ENCODE data around the gene UBTD2. TPM values are rescaled to one million over a fixed set of nuclear protein-coding genes. Genes with fewer than 3 reads are reported as not detected.

UBTD2 gene
- total RNA-seq, 1 experiment from 2014 or later, result 18.3 TPM

DNA sequence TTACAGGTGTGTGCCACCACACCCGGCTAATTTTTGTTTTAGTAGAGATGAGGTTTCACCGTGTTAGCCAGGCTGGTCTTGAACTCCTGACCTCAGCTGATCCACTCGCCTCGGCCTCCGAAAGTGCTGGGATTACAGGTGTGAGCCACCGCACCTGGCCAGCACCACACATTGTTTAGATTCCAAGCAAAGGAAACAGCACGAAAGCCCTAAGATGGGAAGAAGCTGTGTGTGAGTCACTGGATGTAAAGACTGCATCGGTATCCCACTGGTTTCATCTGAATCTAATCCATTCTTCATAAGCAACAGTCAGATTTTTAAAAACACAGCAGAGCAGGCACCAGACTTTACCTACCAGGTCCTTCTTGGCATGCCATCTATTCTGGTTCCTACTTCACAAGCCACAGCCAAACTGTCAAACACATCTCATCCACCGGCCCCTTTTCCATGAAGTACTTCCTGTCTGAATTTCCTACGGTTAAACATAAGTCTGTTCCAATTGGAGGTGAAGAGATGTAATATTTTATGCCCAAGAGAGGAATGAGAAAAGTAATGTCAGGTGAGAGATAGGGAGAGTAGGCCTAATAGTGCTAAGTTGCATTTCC is 17.4 kb downstream of the UBTD2 start:
- no TSS peak for BruUV-seq (replicated peaks)
- no peak for DNase-seq (ENCODE audit: low spot score)
- Histone ChIP-seq H3K4me1 (ENCODE audit: insufficient read depth, low read length, poor library complexity, severe bottlenecking) (peaks cover 4% of the 10 kb centered on the region), H3K9me3 (ENCODE audit: low read depth, low read length, poor library complexity, severe bottlenecking) (no peaks in the 10 kb centered on the region), H3K4me3 (ENCODE audit: low read depth, low read length, poor library complexity, severe bottlenecking) (no peak overlapping the region), H3K27me3 (replicated peaks; ENCODE audit: insufficient read depth, low read depth, low read length, poor library complexity) (no peaks in the 10 kb centered on the region), H3K36me3 (ENCODE audit: insufficient read depth, low read length, poor library complexity, severe bottlenecking) (no peaks in the 10 kb centered on the region), H3K27ac (ENCODE audit: low read depth, low read length, poor library complexity, severe bottlenecking) (no peak overlapping the region)
- CTCF ChIA-PET, result no interaction called here
- POLR2A ChIA-PET (ENCODE audit: low non-redundant PET), result no interaction called here
- TF ChIP-seq CTCF (conservative IDR thresholded peaks at IDR 0.05; ENCODE audit: low read depth, low read length) (no peak), EZH2 (IDR thresholded peaks at IDR 0.05; ENCODE audit: borderline replicate concordance, low read depth, low read length, poor library complexity, severe bottlenecking) (no peak)
- intact Hi-C loops (cut with micrococcal nuclease; ENCODE audit: unreplicated experiment), result no loop called here

- ChIA-PET CTCF (no interaction called here), POLR2A (ENCODE audit: low non-redundant PET) (no interaction called here)
- Histone ChIP-seq H3K4me1 (ENCODE audit: insufficient read depth, low read length, poor library complexity, severe bottlenecking) (peaks cover 4% of the 10 kb centered on the region), H3K4me3 (ENCODE audit: low read depth, low read length, poor library complexity, severe bottlenecking) (no peak overlapping the region), H3K27me3 (replicated peaks; ENCODE audit: insufficient read depth, low read depth, low read length, poor library complexity) (no peaks in the 10 kb centered on the region), H3K36me3 (ENCODE audit: insufficient read depth, low read length, poor library complexity, severe bottlenecking) (no peaks in the 10 kb centered on the region), H3K9me3 (ENCODE audit: low read depth, low read length, poor library complexity, severe bottlenecking) (no peaks in the 10 kb centered on the region), H3K27ac (ENCODE audit: low read depth, low read length, poor library complexity, severe bottlenecking) (no peak overlapping the region)
- no peak for TF ChIP-seq CTCF (conservative IDR thresholded peaks at IDR 0.05; ENCODE audit: low read depth, low read length)
- TF ChIP-seq EZH2 (IDR thresholded peaks at IDR 0.05; ENCODE audit: borderline replicate concordance, low read depth, low read length, poor library complexity, severe bottlenecking), result no peak
- BruUV-seq (replicated peaks), result no TSS peak
- no peak for DNase-seq (ENCODE audit: low spot score)
- intact Hi-C loops (cut with micrococcal nuclease; ENCODE audit: unreplicated experiment), result no loop called here
Observed at GRCh38 chr5:172264815-172265395, 18.7 kb downstream of the UBTD2 start.

- no TSS peak for BruUV-seq (replicated peaks)
- H3K36me3 ChIP-seq (ENCODE audit: insufficient read depth, low read length, poor library complexity, severe bottlenecking), result peaks cover 8% of the 10 kb centered on the region
Observed at GRCh38 chr5:172255444-172255843, 28.1 kb downstream of the UBTD2 start.

More at GRCh38 chr5:172255444-172255843, 28.1 kb downstream of the UBTD2 start:
- intact Hi-C loops (cut with micrococcal nuclease; ENCODE audit: unreplicated experiment), result no loop called here
- no peak for TF ChIP-seq CTCF (conservative IDR thresholded peaks at IDR 0.05; ENCODE audit: low read depth, low read length)
- no peak for TF ChIP-seq EZH2 (IDR thresholded peaks at IDR 0.05; ENCODE audit: borderline replicate concordance, low read depth, low read length, poor library complexity, severe bottlenecking)
- DNase-seq (ENCODE audit: low spot score), result no peak
- H3K4me3 ChIP-seq (ENCODE audit: low read depth, low read length, poor library complexity, severe bottlenecking), result no peak overlapping the region
- no peaks in the 10 kb centered on the region for H3K27me3 ChIP-seq (replicated peaks; ENCODE audit: insufficient read depth, low read depth, low read length, poor library complexity)
- H3K9me3 ChIP-seq (ENCODE audit: low read depth, low read length, poor library complexity, severe bottlenecking), result peaks cover 20% of the 10 kb centered on the region
- ChIA-PET POLR2A (ENCODE audit: low non-redundant PET) (no interaction called here), CTCF (no interaction called here)
- no peak overlapping the region for H3K27ac ChIP-seq (ENCODE audit: low read depth, low read length, poor library complexity, severe bottlenecking)
- no peaks in the 10 kb centered on the region for H3K4me1 ChIP-seq (ENCODE audit: insufficient read depth, low read length, poor library complexity, severe bottlenecking)

Data from A673 (cell line).